HPDE6-E6E7 (cell line): Measurements from ENCODE around the gene COL26A1.

Experiments
- DNase-seq: peaks from one replicate; pipeline ENCODE4 v3.0.0; 2011; ENCODE audit warnings: missing footprints; ENCODE audit errors: extremely low spot score

The COL26A1 gene

GRCh38 chr7:101534873-101535272 lies 172.2 kb downstream of the COL26A1 start:
- DNase-seq = no peak

GRCh38 chr7:101535351-101535751 lies 172.7 kb downstream of the COL26A1 start:
- no peak for DNase-seq

GRCh38 chr7:101536232-101536631 lies 173.6 kb downstream of the COL26A1 start:
- DNase-seq = no peak

- DNase-seq = no peak
Measured at GRCh38 chr7:101536668-101537067, 174.0 kb downstream of the COL26A1 start.

- DNase-seq = no peak
Measured at GRCh38 chr7:101537205-101537604, 174.5 kb downstream of the COL26A1 start.

GRCh38 chr7:101537935-101538595 lies 175.4 kb downstream of the COL26A1 start:
- no peak for DNase-seq

GRCh38 chr7:101538596-101539459 lies 176.2 kb downstream of the COL26A1 start:
- DNase-seq = peak; percentile 60

- no peak for DNase-seq
Measured at GRCh38 chr7:101539784-101540183, 177.1 kb downstream of the COL26A1 start.

- peak; percentile 53 for DNase-seq
Measured at GRCh38 chr7:101542527-101543241, 180.0 kb downstream of the COL26A1 start.

- DNase-seq = no peak
Measured at GRCh38 chr7:101543242-101543766, 180.6 kb downstream of the COL26A1 start.

- DNase-seq = no peak
Measured at GRCh38 chr7:101543846-101544245, 181.2 kb downstream of the COL26A1 start.

- no peak for DNase-seq
Measured at GRCh38 chr7:101545441-101546190, 182.9 kb downstream of the COL26A1 start.

- DNase-seq = no peak
Measured at GRCh38 chr7:101546308-101546936, 183.7 kb downstream of the COL26A1 start.

- DNase-seq = no peak
Measured at GRCh38 chr7:101547022-101547915, 184.6 kb downstream of the COL26A1 start.

GRCh38 chr7:101547916-101548661 lies 185.4 kb downstream of the COL26A1 start:
- DNase-seq = no peak

GRCh38 chr7:101549734-101550133 lies 187.1 kb downstream of the COL26A1 start:
- no peak for DNase-seq

GRCh38 chr7:101550641-101551541 lies 188.2 kb downstream of the COL26A1 start:
- no peak for DNase-seq
